ENCODE measurements around the gene SCRN2.

Gene SCRN2

DNA sequence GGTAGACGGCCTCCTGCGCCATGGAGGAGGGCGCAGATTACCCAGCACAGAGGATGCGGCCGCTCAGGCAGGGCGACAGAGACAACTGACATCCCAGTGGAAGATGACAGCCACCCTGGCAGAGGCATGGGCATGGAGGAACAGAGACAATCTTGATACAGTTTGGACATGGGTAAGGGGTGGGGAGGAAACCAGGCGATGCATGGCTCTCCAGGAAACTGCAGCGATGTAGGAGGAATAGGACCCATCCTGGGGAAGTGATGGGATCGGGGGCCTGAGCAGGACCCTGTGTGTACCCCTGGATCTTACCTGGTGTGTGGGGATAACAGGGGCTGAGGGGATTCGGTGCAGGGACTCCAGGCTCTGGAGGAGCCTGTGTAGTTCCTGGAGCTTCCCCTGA, 24.1 kb downstream of the SCRN2 start:
- TF ChIP-seq ZFP30 (CRISPR knock-in tag; IDR thresholded peaks at IDR 0.05) (no peak), GLIS3 (CRISPR knock-in tag; IDR thresholded peaks at IDR 0.05) (no peak), TCF4 (CRISPR knock-in tag; IDR thresholded peaks at IDR 0.05; ENCODE audit: borderline replicate concordance) (no peak)
- no peak for ATAC-seq

DNA sequence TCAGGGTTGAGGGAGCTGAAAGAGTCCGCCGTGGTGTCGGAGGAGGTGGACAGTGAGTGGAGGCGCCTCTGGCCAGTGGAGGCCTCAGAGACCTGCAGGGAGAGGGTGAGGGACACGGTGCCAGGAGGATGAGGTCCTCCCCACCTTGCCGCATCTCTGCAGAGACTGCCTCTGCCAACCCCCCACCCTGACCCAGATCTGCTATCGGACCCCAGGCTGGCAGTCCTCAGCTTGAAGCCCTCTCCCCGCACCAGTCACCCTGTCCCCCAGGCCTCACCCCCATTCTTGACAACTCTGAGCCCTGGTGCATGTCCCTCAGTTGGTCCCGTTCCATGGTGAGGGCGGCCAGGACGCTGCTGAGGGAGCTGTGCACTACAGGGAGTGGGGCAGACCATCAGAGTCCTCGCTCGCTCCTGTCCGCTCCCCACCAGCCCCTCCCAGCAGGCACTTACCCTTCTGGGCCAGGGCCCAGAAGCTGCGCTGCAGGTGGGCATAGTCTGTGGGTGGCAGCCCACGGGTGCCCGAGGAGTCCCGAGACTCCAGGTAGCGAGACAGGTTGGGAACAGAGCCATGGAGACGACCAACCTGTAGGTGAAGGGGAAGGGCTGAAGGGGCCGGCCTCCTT, 24.9 kb downstream of the SCRN2 start:
- ATAC-seq = no peak
- TF ChIP-seq ZNF8 (CRISPR knock-in tag; IDR thresholded peaks at IDR 0.05) (no peak), TCF4 (CRISPR knock-in tag; IDR thresholded peaks at IDR 0.05; ENCODE audit: borderline replicate concordance) (no peak)
- TF ChIP-seq, protein P1, sequence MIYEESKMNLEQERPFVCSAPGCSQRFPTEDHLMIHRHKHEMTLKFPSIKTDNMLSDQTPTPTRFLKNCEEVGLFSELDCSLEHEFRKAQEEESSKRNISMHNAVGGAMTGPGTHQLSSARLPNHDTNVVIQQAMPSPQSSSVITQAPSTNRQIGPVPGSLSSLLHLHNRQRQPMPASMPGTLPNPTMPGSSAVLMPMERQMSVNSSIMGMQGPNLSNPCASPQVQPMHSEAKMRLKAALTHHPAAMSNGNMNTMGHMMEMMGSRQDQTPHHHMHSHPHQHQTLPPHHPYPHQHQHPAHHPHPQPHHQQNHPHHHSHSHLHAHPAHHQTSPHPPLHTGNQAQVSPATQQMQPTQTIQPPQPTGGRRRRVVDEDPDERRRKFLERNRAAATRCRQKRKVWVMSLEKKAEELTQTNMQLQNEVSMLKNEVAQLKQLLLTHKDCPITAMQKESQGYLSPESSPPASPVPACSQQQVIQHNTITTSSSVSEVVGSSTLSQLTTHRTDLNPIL (CRISPR knock-in tag; IDR thresholded peaks at IDR 0.05; ENCODE audit: low read depth) = no peak

DNA sequence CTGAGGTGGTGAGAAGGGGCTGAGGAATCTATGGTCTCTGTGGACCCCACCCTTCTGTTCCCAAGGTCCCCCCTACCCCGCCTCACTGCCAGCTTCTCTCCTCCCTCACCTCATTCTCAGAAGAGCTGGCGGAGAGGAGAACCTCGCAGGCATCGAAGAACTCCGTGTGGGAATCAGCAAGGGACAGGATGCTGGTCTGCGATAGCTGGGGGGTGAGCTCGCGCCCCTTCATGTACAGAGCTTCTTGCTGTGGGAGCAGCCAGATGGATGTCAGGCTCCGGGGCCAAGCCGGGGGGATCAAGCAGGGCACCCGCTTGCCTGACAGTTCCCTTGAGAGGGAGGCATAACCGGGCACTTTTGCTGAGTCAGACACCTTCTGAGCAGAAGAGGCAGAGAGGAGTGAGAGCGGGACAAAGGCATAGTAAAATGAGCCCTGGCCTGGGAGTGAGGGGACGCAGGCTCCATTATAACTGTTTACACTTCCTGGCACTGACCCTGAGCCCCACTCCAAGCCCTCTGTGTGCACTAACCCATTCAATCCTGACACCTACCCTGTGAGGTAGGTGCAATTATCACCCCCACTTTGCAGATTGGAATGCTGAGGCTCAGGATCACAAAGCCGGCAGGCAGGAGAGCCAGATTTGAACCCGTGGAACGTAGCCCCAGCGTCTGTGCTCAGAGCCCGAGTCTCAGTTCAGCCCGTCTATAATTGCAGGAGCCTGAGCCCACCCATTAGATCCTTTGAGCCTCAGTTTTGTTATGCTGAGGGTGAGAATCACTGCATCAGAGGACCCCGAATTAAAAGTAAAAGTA, 25.8 kb downstream of the SCRN2 start:
- TF ChIP-seq ISL1 (CRISPR knock-in tag; IDR thresholded peaks at IDR 0.05) (no peak), ZFP3 (CRISPR knock-in tag; IDR thresholded peaks at IDR 0.05) (no peak), ZNF8 (CRISPR knock-in tag; IDR thresholded peaks at IDR 0.05) (no peak), ZNF70 (CRISPR knock-in tag; IDR thresholded peaks at IDR 0.05) (no peak), SNAI2 (CRISPR knock-in tag; IDR thresholded peaks at IDR 0.05) (no peak)
- no peak for ATAC-seq

DNA sequence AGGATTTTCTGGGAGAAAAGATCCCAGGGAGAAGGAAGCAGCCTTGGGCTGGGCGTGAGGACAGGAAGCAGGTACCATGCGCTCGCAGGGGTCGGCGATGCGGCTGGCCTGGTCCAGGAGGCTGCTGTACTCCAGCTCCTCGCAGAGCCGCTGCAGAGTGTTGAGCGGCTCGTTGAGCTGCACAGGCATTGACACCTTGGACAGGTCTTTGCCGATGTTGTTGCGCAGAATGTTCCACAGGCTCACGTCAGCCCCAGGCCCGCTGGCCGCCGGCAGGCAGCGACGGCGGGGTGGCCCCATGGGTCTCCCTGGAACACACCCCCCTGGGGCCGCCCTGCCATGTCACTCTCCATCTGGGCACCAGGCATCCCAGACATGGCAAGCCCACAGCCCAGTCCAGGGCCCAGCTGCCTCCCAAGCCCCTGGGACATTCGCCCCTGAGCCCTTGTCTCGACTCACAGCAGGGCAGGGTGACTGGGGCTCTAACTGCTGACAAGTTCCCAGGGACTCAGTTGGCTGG, 27.5 kb downstream of the SCRN2 start:
- no peak for ATAC-seq

DNA sequence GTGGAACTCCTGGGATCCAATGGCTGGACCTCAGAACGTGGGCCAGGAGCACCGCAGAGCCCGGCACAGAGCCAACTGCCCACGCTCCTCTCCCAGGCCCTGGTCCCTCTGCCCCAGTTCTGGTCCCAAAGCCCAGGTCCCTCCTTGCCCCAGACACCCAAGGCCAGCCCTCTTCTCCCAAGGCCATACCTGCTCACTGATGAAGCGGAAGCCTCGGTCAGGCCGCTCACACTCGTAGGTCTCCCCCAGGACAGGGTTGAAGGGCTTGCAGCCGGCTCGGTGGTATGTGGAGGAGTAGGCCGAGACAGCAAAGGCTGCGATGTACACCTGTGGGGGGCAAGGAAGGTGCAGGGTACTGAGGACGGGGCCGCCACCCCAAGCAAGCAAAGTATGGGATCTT, 28.0 kb downstream of the SCRN2 start:
- ATAC-seq = no peak
- TF ChIP-seq, protein P2, sequence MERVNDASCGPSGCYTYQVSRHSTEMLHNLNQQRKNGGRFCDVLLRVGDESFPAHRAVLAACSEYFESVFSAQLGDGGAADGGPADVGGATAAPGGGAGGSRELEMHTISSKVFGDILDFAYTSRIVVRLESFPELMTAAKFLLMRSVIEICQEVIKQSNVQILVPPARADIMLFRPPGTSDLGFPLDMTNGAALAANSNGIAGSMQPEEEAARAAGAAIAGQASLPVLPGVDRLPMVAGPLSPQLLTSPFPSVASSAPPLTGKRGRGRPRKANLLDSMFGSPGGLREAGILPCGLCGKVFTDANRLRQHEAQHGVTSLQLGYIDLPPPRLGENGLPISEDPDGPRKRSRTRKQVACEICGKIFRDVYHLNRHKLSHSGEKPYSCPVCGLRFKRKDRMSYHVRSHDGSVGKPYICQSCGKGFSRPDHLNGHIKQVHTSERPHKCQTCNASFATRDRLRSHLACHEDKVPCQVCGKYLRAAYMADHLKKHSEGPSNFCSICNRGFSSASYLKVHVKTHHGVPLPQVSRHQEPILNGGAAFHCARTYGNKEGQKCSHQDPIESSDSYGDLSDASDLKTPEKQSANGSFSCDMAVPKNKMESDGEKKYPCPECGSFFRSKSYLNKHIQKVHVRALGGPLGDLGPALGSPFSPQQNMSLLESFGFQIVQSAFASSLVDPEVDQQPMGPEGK (CRISPR knock-in tag; IDR thresholded peaks at IDR 0.05; ENCODE audit: borderline replicate concordance) = no peak
- TF ChIP-seq ESRRG (CRISPR knock-in tag; IDR thresholded peaks at IDR 0.05) = no peak
- TF ChIP-seq, protein P3, sequence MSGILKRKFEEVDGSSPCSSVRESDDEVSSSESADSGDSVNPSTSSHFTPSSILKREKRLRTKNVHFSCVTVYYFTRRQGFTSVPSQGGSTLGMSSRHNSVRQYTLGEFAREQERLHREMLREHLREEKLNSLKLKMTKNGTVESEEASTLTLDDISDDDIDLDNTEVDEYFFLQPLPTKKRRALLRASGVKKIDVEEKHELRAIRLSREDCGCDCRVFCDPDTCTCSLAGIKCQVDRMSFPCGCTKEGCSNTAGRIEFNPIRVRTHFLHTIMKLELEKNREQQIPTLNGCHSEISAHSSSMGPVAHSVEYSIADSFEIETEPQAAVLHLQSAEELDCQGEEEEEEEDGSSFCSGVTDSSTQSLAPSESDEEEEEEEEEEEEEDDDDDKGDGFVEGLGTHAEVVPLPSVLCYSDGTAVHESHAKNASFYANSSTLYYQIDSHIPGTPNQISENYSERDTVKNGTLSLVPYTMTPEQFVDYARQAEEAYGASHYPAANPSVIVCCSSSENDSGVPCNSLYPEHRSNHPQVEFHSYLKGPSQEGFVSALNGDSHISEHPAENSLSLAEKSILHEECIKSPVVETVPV (CRISPR knock-in tag; IDR thresholded peaks at IDR 0.05) = no peak
- no peak for TF ChIP-seq RARB (CRISPR knock-in tag; IDR thresholded peaks at IDR 0.05)
- no peak for TF ChIP-seq OSR1 (CRISPR knock-in tag; IDR thresholded peaks at IDR 0.05)
- no peak for TF ChIP-seq ZC3H10 (CRISPR knock-in tag; IDR thresholded peaks at IDR 0.05)
- no peak for TF ChIP-seq ARNTL (CRISPR knock-in tag; IDR thresholded peaks at IDR 0.05; ENCODE audit: borderline replicate concordance, low read depth)
- TF ChIP-seq, protein P4, sequence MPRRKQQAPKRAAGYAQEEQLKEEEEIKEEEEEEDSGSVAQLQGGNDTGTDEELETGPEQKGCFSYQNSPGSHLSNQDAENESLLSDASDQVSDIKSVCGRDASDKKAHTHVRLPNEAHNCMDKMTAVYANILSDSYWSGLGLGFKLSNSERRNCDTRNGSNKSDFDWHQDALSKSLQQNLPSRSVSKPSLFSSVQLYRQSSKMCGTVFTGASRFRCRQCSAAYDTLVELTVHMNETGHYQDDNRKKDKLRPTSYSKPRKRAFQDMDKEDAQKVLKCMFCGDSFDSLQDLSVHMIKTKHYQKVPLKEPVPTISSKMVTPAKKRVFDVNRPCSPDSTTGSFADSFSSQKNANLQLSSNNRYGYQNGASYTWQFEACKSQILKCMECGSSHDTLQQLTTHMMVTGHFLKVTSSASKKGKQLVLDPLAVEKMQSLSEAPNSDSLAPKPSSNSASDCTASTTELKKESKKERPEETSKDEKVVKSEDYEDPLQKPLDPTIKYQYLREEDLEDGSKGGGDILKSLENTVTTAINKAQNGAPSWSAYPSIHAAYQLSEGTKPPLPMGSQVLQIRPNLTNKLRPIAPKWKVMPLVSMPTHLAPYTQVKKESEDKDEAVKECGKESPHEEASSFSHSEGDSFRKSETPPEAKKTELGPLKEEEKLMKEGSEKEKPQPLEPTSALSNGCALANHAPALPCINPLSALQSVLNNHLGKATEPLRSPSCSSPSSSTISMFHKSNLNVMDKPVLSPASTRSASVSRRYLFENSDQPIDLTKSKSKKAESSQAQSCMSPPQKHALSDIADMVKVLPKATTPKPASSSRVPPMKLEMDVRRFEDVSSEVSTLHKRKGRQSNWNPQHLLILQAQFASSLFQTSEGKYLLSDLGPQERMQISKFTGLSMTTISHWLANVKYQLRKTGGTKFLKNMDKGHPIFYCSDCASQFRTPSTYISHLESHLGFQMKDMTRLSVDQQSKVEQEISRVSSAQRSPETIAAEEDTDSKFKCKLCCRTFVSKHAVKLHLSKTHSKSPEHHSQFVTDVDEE (CRISPR knock-in tag; IDR thresholded peaks at IDR 0.05) = no peak
- TF ChIP-seq ZNF565 (CRISPR knock-in tag; conservative IDR thresholded peaks at IDR 0.05; ENCODE audit: low read depth) = no peak
- TF ChIP-seq TOX (CRISPR knock-in tag; IDR thresholded peaks at IDR 0.05; ENCODE audit: borderline replicate concordance) = no peak

More for the DNA sequence above, 27.5 kb downstream of the SCRN2 start:
- TF ChIP-seq PPARA (CRISPR knock-in tag; IDR thresholded peaks at IDR 0.05; ENCODE audit: borderline replicate concordance) (no peak), OSR1 (CRISPR knock-in tag; IDR thresholded peaks at IDR 0.05) (no peak), RARB (CRISPR knock-in tag; IDR thresholded peaks at IDR 0.05) (no peak), ZFP3 (CRISPR knock-in tag; IDR thresholded peaks at IDR 0.05) (no peak), BACH2 (CRISPR knock-in tag; IDR thresholded peaks at IDR 0.05; ENCODE audit: borderline replicate concordance) (no peak), ZNF8 (CRISPR knock-in tag; IDR thresholded peaks at IDR 0.05) (no peak)
- TF ChIP-seq, protein P3 (CRISPR knock-in tag; IDR thresholded peaks at IDR 0.05) = no peak
- TF ChIP-seq, protein P1 (CRISPR knock-in tag; IDR thresholded peaks at IDR 0.05; ENCODE audit: low read depth) = no peak

All from SK-N-SH treated with all-trans-retinoic acid at 6 μM for 48 hours (cell line).